Fibroblast of villous mesenchyme (primary cell): ENCODE results near the gene CLEC16A. TPM values are rescaled to one million over a fixed set of nuclear protein-coding genes. Genes with fewer than 3 reads are reported as not detected.

Experiments
- DNase-seq: peaks from one replicate; pipeline ENCODE4 v3.0.0-alpha.2; 2010; ENCODE audit warnings: low read depth
- H3K4me3 ChIP-seq: 2 replicates; pipeline ENCODE4 v1.5.1; 2011; ENCODE audit warnings: low read depth, mild to moderate bottlenecking, low read length
- CTCF ChIP-seq: IDR thresholded peaks from 2 replicates; pipeline ENCODE4 v1.5.1; 2012; ENCODE audit warnings: low read depth, mild to moderate bottlenecking, low read length; ENCODE audit not compliant: insufficient read depth
- total RNA-seq: library from RNA; depleted of rRNA; stranded (reverse); fragments of >200 nt; gene quantifications from 2 replicates; pipeline ENCODE4 v1.2.3, GENCODE V29; 2012

Gene CLEC16A
- total RNA-seq, 1 donor: 32.4 TPM

GRCh38 chr16:11057711-11058345 lies 113.5 kb downstream of the CLEC16A start:
- H3K4me3 ChIP-seq: no peak overlapping the region
- TF ChIP-seq CTCF: no peak
- no peak for DNase-seq

GRCh38 chr16:11058832-11059231 lies 114.5 kb downstream of the CLEC16A start:
- no peak for DNase-seq
- no peak overlapping the region for H3K4me3 ChIP-seq
- TF ChIP-seq CTCF: no peak

GRCh38 chr16:11059588-11059987 lies 115.2 kb downstream of the CLEC16A start:
- H3K4me3 ChIP-seq: no peak overlapping the region
- no peak for TF ChIP-seq CTCF
- no peak for DNase-seq

GRCh38 chr16:11060364-11060763 lies 116.0 kb downstream of the CLEC16A start:
- no peak for TF ChIP-seq CTCF
- no peak for DNase-seq
- no peak overlapping the region for H3K4me3 ChIP-seq

- no peak for DNase-seq
- H3K4me3 ChIP-seq: no peak overlapping the region
- no peak for TF ChIP-seq CTCF
These were observed 116.5 kb downstream of the CLEC16A start for GRCh38 chr16:11060842-11061241.

- no peak for TF ChIP-seq CTCF
- no peak for DNase-seq
- no peak overlapping the region for H3K4me3 ChIP-seq
These were observed 117.4 kb downstream of the CLEC16A start for GRCh38 chr16:11061629-11062270.
